Left lung (tissue), 10 donors: ENCODE data around the gene PODXL. TPM values are rescaled to one million over a fixed set of nuclear protein-coding genes. Genes with fewer than 3 reads are reported as not detected.

Source experiments
- ATAC-seq: fragments of 200-7000 bp; cut with Tn5 transposase; one replicate; pipeline ENCODE4 v1.9.1; 2020; ENCODE audit warnings: moderate library complexity
- DNase-seq, 4 donors: peaks; one replicate each; pipeline ENCODE4 v3.0.0-alpha.2; 2013 to 2020
- H3K27ac ChIP-seq, 2 donors: fragments of 200-600 bp; sonication (generic) in 1 of 2; one replicate each; pipeline versions ENCODE4 v1.5.0 to v1.8.0; 2020 to 2021
- H3K27me3 ChIP-seq, 2 donors: fragments of 200-600 bp; sonication (generic) in 1 of 2; one replicate each; pipeline versions ENCODE4 v1.5.0 to v1.8.0; 2020 to 2021
- H3K36me3 ChIP-seq, 2 donors: fragments of 200-600 bp; sonication (generic) in 1 of 2; one replicate each; pipeline versions ENCODE4 v1.5.0 to v1.8.0; 2020 to 2021
- H3K4me1 ChIP-seq, 2 donors: fragments of 200-600 bp; one replicate each; pipeline ENCODE4 v1.8.0; 2021
- H3K4me3 ChIP-seq, 2 donors: fragments of 200-600 bp; sonication (generic) in 1 of 2; one replicate each; pipeline versions ENCODE4 v1.5.0 to v1.8.0; 2020 to 2021; ENCODE audit warnings: mild to moderate bottlenecking in 1 of 2
- H3K9me3 ChIP-seq, 2 donors: fragments of 200-600 bp; sonication (generic) in 1 of 2; one replicate each; pipeline versions ENCODE4 v1.5.0 to v1.8.0; 2020 to 2021
- CTCF ChIP-seq, 2 donors: fragments of 200-600 bp; sonication (generic) in 1 of 2; IDR thresholded peaks; one replicate each; pipeline versions ENCODE4 v1.5.0 to v1.8.0; 2021; ENCODE audit warnings: antibody characterized with exemption in 2 of 2
- intact Hi-C, 2 donors: fragments of 100-400 bp; cut with DNase I; formaldehyde crosslinking; loops; one replicate each; pipeline versions ENCODE4 v1.11.2 to v1.14.2; 2022
- polyA plus RNA-seq, 6 donors: library from polyadenylated mRNA; unstranded; fragments of 120-200 nt; gene quantifications; one replicate each; pipeline ENCODE4 v1.2.1, GENCODE V29; 2013; ENCODE audit not compliant: insufficient read length in 6 of 6
- total RNA-seq, 2 donors: library from RNA; stranded (reverse); fragmentation: NEBNext Ultra II Directional; extraction: Animal tissue kit (Norgen Biotek cat#: 25700); gene quantifications; one replicate each; pipeline ENCODE4 v1.2.1, GENCODE V29; 2021
- donor health status: DM: no; HTN: yes; CAD: no.
- donor health status: DM: no; HTN: no; CAD: no.

The PODXL gene
- total and polyA plus RNA-seq, 8 donors, result 52.3 to 124 (median 63.0) TPM

GRCh38 chr7:131513245-131514061 is 43.0 kb downstream of the PODXL start:
- Histone ChIP-seq H3K27ac (no peak overlapping the region), H3K4me1 (peaks cover 0 to 8% of the 10 kb centered on the region in 2 donors), H3K4me3 (no peak overlapping the region), H3K27me3 (no peaks in the 10 kb centered on the region), H3K9me3 (no peaks in the 10 kb centered on the region), H3K36me3 (peaks cover 0 to 8% of the 10 kb centered on the region in 2 donors)
- peak; percentile 99 for ATAC-seq
- intact Hi-C loops, result no loop called here
- peak; percentile 53 to 94 (median 84) for DNase-seq
- TF ChIP-seq CTCF (IDR thresholded peaks at IDR 0.05), result peak; percentile 95 to 96

GRCh38 chr7:131511774-131512535 is 44.5 kb downstream of the PODXL start:
- no peaks in the 10 kb centered on the region for H3K9me3 ChIP-seq
- ATAC-seq, result no peak
- H3K4me1 ChIP-seq, result peaks cover 5 to 17% of the 10 kb centered on the region in 2 donors
- DNase-seq, result no peak
- no peaks in the 10 kb centered on the region for H3K27me3 ChIP-seq
- no peak for TF ChIP-seq CTCF (IDR thresholded peaks at IDR 0.05)
- H3K36me3 ChIP-seq, result peaks cover 0 to 8% of the 10 kb centered on the region in 2 donors
- no peak overlapping the region for H3K27ac ChIP-seq
- intact Hi-C loops, result no loop called here
- H3K4me3 ChIP-seq, result no peak overlapping the region

- Histone ChIP-seq H3K4me3 (no peak overlapping the region), H3K27ac (no peak overlapping the region), H3K36me3 (peaks cover 0 to 9% of the 10 kb centered on the region in 2 donors), H3K4me1 (peaks cover 5 to 17% of the 10 kb centered on the region in 2 donors), H3K9me3 (no peaks in the 10 kb centered on the region), H3K27me3 (no peaks in the 10 kb centered on the region)
- intact Hi-C loops, result no loop called here
- ATAC-seq, result no peak
- no peak for TF ChIP-seq CTCF (IDR thresholded peaks at IDR 0.05)
- no peak for DNase-seq
Measured at GRCh38 chr7:131511071-131511470, 45.4 kb downstream of the PODXL start.

- no peaks in the 10 kb centered on the region for H3K27me3 ChIP-seq
- H3K27ac ChIP-seq, result no peak overlapping the region
- H3K4me1 ChIP-seq, result peaks cover 5 to 17% of the 10 kb centered on the region in 2 donors
- no peak overlapping the region for H3K4me3 ChIP-seq
- no peaks in the 10 kb centered on the region for H3K9me3 ChIP-seq
- TF ChIP-seq CTCF (IDR thresholded peaks at IDR 0.05), result no peak
- no peak for DNase-seq
- intact Hi-C loops, result loop anchor here in 1 of 2 donors (2.0 kb wide), 1 partner anchor 143 kb away; no protein-coding TSS in a partner anchor
- H3K36me3 ChIP-seq, result peaks cover 0 to 21% of the 10 kb centered on the region in 2 donors
- ATAC-seq, result no peak
Measured at GRCh38 chr7:131509781-131510180, 46.6 kb downstream of the PODXL start.
